Activated CD4-positive, CD25-positive, alpha-beta regulatory T cell treated with anti-CD3 and anti-CD28 coated beads, Interleukin-2, amount 50 U/mL, for 16 hours (primary cell): ENCODE measurements around the gene FASTKD2.

ENCODE experiments used
- DNase-seq: peaks from one replicate; pipeline ENCODE4 v3.0.0-alpha.2; 2020; ENCODE audit warnings: low read depth, low spot score

The FASTKD2 gene

DNA sequence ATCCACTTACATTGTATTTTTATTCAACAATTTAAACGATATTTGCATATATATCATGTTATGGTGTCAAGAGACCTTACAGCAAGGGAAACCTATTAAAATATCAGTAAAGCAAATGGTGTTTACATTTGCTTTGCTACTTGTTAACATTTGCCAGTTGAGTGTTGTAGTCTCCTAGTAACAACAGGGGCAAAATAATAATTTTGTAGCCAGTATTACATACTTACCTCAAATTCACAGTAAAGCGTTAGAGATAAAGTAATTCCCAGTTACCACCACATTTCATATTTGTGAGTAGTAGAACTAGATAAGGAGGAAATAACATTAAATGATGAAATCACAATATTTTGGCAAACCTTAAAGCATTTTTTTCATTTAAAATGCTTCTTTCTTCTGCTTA lies 71.3 kb downstream of the FASTKD2 start:
- no peak for DNase-seq

DNA sequence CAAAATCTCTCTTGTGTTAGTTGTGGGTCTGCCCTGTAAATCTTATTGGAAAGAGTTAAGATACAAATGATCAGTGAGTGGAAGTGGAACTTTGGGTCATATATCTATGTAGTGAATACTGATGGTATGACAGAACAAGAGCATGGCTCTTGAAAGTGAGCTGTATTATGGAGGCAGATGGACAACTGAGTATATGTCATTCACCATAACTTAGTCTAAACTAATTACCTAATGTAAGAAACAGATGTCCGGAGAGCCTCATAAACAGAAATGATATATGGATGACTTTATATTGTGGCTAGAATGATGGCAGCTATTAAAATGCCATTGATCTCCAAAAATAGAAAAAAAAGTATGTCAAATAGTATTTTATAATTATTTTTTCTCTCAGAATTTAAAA lies 72.4 kb downstream of the FASTKD2 start:
- DNase-seq = no peak

DNA sequence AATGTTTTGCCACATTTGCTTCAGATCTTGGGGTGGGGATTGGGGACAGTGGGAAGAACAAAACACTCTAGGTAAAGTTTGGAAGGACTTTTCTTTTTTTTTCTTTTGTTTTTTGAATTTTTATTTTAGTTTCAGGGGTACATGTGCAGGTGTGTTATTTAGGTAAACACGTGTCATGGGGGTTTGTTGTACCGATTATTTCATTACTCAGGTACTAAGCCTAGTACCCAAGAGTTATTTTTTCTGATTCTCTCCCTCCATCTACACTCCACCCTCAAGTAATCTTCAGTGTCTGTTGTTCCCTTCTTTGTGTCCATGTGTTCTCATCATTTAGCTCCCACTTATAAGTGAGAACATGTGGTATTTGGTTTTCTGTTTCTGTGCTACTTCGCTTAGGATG lies 73.3 kb downstream of the FASTKD2 start:
- DNase-seq = no peak

DNA sequence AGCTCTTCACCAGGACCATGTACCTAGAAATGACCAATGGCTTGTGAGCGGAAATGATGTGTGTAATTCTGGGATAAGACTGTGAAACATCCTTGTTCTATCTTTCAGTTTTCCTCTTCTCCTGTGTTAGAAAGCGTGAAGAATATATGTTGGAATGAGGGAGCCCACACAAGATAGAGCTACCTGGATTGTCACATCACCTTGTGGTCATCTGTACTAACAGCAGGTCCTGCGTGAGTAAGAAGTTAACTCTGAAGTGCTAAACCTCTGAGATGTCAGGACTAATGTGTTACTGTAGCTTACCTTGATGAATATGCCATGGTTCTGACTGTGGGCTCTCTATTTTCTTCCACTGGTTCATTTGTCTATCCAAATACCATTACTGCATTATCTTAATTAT lies 75.6 kb downstream of the FASTKD2 start:
- no peak for DNase-seq
